ENCODE results near the gene LACRT. TPM values are rescaled to one million over a fixed set of nuclear protein-coding genes. Genes with fewer than 3 reads are reported as not detected.

LACRT gene
- total and polyA plus RNA-seq, 2 of the 8 experiments (the other 6 are each of a cell fraction or from before 2014, with no cell fraction given) = not detected

- no peak for TF ChIP-seq CHD7 (IDR thresholded peaks at IDR 0.05; ENCODE audit: insufficient replicate concordance, low read length)
- no peak for TF ChIP-seq YY1 (IDR thresholded peaks at IDR 0.05; ENCODE audit: low read depth, low read length)
- no peak for TF ChIP-seq EZH2 (IDR thresholded peaks at IDR 0.05; ENCODE audit: low read depth, low read length, severe bottlenecking)
- TF ChIP-seq JUND (IDR thresholded peaks at IDR 0.05; ENCODE audit: low read length) = no peak
- no peak for TF ChIP-seq BCL11A (IDR thresholded peaks at IDR 0.05; ENCODE audit: low read depth in 2 of 2, low read length in 2 of 2)
- no peak for TF ChIP-seq KDM5A (IDR thresholded peaks at IDR 0.05; ENCODE audit: low read length)
- no peak for TF ChIP-seq BRCA1 (IDR thresholded peaks at IDR 0.05; ENCODE audit: low read depth, low read length)
- no peak for TF ChIP-seq POLR2AphosphoS5 (IDR thresholded peaks at IDR 0.05; ENCODE audit: low read depth, low read length)
- TF ChIP-seq TEAD4 (IDR thresholded peaks at IDR 0.05; ENCODE audit: low read depth, low read length) = no peak
- TF ChIP-seq CTBP2 (IDR thresholded peaks at IDR 0.05; ENCODE audit: borderline replicate concordance, insufficient read depth, insufficient read length, low read length) = no peak
- TF ChIP-seq POU5F1 (IDR thresholded peaks at IDR 0.05; ENCODE audit: low read depth, low read length) = no peak
- no peak for TF ChIP-seq KDM4A (IDR thresholded peaks at IDR 0.05; ENCODE audit: low read depth, low read length, severe bottlenecking)
These were observed 6.9 kb upstream of the LACRT start (continued) for GRCh38 chr12:54641554-54641953.

Data from H1 (cell line).